CD14-positive monocyte (primary cell): ENCODE measurements around the gene TMEM151A. TPM values are rescaled to one million over a fixed set of nuclear protein-coding genes. Genes with fewer than 3 reads are reported as not detected.

Experiments
- DNase-seq, 3 donors: peaks; one replicate each; pipeline ENCODE4 v3.0.0-alpha.2; 2011 to 2022
- H2AFZ ChIP-seq: 2 replicates; pipeline ENCODE4 v1.6.0; 2012; ENCODE audit warnings: mild to moderate bottlenecking, low read depth, low read length, inconsistent platforms; ENCODE audit not compliant: insufficient read depth, poor library complexity, severe bottlenecking
- H3K27ac ChIP-seq, 2 donors: 1 replicate in 1 of 2; 2 replicates in 1 of 2; pipeline ENCODE4 v1.5.1; 2012 to 2013; ENCODE audit warnings: low read length in 2 of 2, control low read depth in 1 of 2, inconsistent platforms in 1 of 2, low read depth in 1 of 2, mild to moderate bottlenecking in 1 of 2
- H3K27me3 ChIP-seq, 2 donors: one replicate each; pipeline versions ENCODE4 v1.6.0 to v1.6.1; 2011 to 2013; ENCODE audit warnings: low read length in 2 of 2; ENCODE audit not compliant: control insufficient read depth in 2 of 2, insufficient read depth in 2 of 2
- H3K36me3 ChIP-seq, 2 donors: replicated peaks in 1 of 2; 1 replicate in 1 of 2; 2 replicates in 1 of 2; pipeline versions ENCODE4 v1.5.1 to v1.6.1; 2012 to 2013; ENCODE audit warnings: low read length in 2 of 2, control low read depth in 1 of 2, inconsistent platforms in 1 of 2, mild to moderate bottlenecking in 1 of 2; ENCODE audit not compliant: insufficient read depth in 2 of 2, control insufficient read depth in 1 of 2
- H3K4me1 ChIP-seq, 2 donors: 1 replicate in 1 of 2; 2 replicates in 1 of 2; pipeline versions ENCODE4 v1.5.1 to v1.6.1; 2012 to 2013; ENCODE audit warnings: low read length in 2 of 2, control low read depth in 1 of 2, inconsistent platforms in 1 of 2, mild to moderate bottlenecking in 1 of 2, moderate library complexity in 1 of 2; ENCODE audit not compliant: insufficient read depth in 2 of 2, control insufficient read depth in 1 of 2
- H3K4me2 ChIP-seq: replicated peaks from 2 replicates; pipeline ENCODE3; 2012; ENCODE audit warnings: low read length, moderate library complexity, mild to moderate bottlenecking; ENCODE audit not compliant: poor library complexity, severe bottlenecking; ENCODE audit errors: extremely low read depth
- H3K4me3 ChIP-seq, 3 experiments: fragments of 200-600 bp in 1 of 3; sonication (generic) in 1 of 3; replicated peaks in 1 of 3; 1 replicate in 2 of 3; 2 replicates in 1 of 3; pipeline ENCODE4 v1.5.1; 2011 to 2013; ENCODE audit warnings: low read length in 3 of 3, mild to moderate bottlenecking in 3 of 3, control low read depth in 2 of 3, low read depth in 2 of 3, inconsistent platforms in 1 of 3, moderate library complexity in 1 of 3
- H3K79me2 ChIP-seq: 2 replicates; pipeline ENCODE4 v1.6.0; 2012; ENCODE audit warnings: mild to moderate bottlenecking, control low read depth, inconsistent platforms, low read length, moderate library complexity; ENCODE audit not compliant: insufficient read depth
- H3K9ac ChIP-seq: 2 replicates; pipeline ENCODE4 v1.6.0; 2017; ENCODE audit warnings: low read length, mild to moderate bottlenecking; ENCODE audit not compliant: insufficient read depth, poor library complexity, severe bottlenecking
- H3K9me3 ChIP-seq, 2 donors: replicated peaks in 1 of 2; 1 replicate in 1 of 2; 2 replicates in 1 of 2; pipeline versions ENCODE4 v1.5.1 to v1.6.1; 2012 to 2013; ENCODE audit warnings: low read length in 2 of 2, control low read depth in 1 of 2; ENCODE audit not compliant: control insufficient read depth in 1 of 2, insufficient read depth in 1 of 2
- H4K20me1 ChIP-seq: 2 replicates; pipeline ENCODE4 v1.6.0; 2012; ENCODE audit warnings: mild to moderate bottlenecking, low read length, control low read depth, moderate library complexity; ENCODE audit not compliant: insufficient read depth
- H3K27ac Mint-ChIP-seq, 7 donors: one replicate each; pipeline ENCODE4 v1.8.0; 2020; ENCODE audit warnings: mild to moderate bottlenecking in 7 of 7, mixed read lengths in 7 of 7, moderate library complexity in 6 of 7, inconsistent platforms in 2 of 7
- H3K27me3 Mint-ChIP-seq, 3 donors: one replicate each; pipeline ENCODE4 v1.8.0; 2021 to 2022; ENCODE audit warnings: low read depth in 3 of 3, mild to moderate bottlenecking in 3 of 3, mixed read lengths in 3 of 3, moderate library complexity in 3 of 3, inconsistent platforms in 1 of 3
- H3K36me3 Mint-ChIP-seq, 2 donors: one replicate each; pipeline ENCODE4 v1.8.0; 2020; ENCODE audit warnings: mixed read lengths in 2 of 2, inconsistent platforms in 1 of 2, mild to moderate bottlenecking in 1 of 2
- H3K4me1 Mint-ChIP-seq: one replicate; pipeline ENCODE4 v1.8.0; 2020; ENCODE audit warnings: mild to moderate bottlenecking, mixed read lengths
- H3K4me3 Mint-ChIP-seq, 2 donors: one replicate each; pipeline ENCODE4 v1.8.0; 2020; ENCODE audit warnings: mild to moderate bottlenecking in 2 of 2, mixed read lengths in 2 of 2, moderate library complexity in 1 of 2
- H3K9me3 Mint-ChIP-seq, 7 donors: one replicate each; pipeline ENCODE4 v1.8.0; 2020 to 2022; ENCODE audit warnings: mixed read lengths in 7 of 7, mild to moderate bottlenecking in 6 of 7, moderate library complexity in 6 of 7, inconsistent platforms in 2 of 7
- CTCF ChIP-seq: fragments of 200-600 bp; IDR thresholded peaks from one replicate; pipeline ENCODE4 v1.8.0; 2022; ENCODE audit warnings: antibody characterized with exemption, mild to moderate bottlenecking
- WGBS: methylation state at CpG from one replicate; pipeline ENCODE4 v1.1.5; 2013; ENCODE audit warnings: missing lambda C conversion rate; ENCODE audit not compliant: insufficient coverage; 5-methylcytosine and 5-hydroxymethylcytosine counted together
- intact Hi-C, 2 donors: fragments of 100-400 bp; cut with micrococcal nuclease; formaldehyde crosslinking; loops; one replicate each; pipeline versions ENCODE4 v1.15.0 to v1.15.1; 2023
- polyA plus RNA-seq, 3 donors: library from polyadenylated mRNA; depleted of rRNA in 1 of 3; unstranded in 2 of 3; stranded (reverse) in 1 of 3; fragments of 300-500 nt in 2 of 3; fragments of >200 nt in 1 of 3; fragmentation: Illumina TruSeq in 2 of 3; gene quantifications; 1 replicate in 2 of 3; 2 replicates in 1 of 3; pipeline ENCODE4 v1.2.3, GENCODE V29; 2012 to 2021

Gene TMEM151A
- polyA plus RNA-seq, 3 donors: not detected

GRCh38 chr11:66293777-66294625 lies 2.3 kb downstream of the TMEM151A start:
- H3K27ac Mint-ChIP-seq: no peak overlapping the region

More at GRCh38 chr11:66293777-66294625, 2.3 kb downstream of the TMEM151A start:
- Histone ChIP-seq H3K4me2 (no peak overlapping the region), H3K79me2 (no peaks in the 10 kb centered on the region), H3K27me3 (peaks cover 24 to 49% of the 10 kb centered on the region in 2 donors), H4K20me1 (no peaks in the 10 kb centered on the region), H3K9me3 (peaks cover 0 to 11% of the 10 kb centered on the region in 2 donors), H3K36me3 (no peaks in the 10 kb centered on the region), H3K27ac (no peak overlapping the region), H3K4me3 (no peak overlapping the region), H2AFZ (no peak overlapping the region), H3K4me1 (peaks cover 17 to 22% of the 10 kb centered on the region in 2 donors), H3K9ac (no peak overlapping the region)
- DNase-seq: no peak
- peaks cover 4 to 7% of the 10 kb centered on the region in 2 donors for H3K36me3 Mint-ChIP-seq
- 79% methylated on average over 27 of the region's 30 CpGs for WGBS
- peak overlapping the region in 1 of 2 donors; percentile 2 for H3K4me3 Mint-ChIP-seq
- intact Hi-C loops: no loop called here
- H3K27me3 Mint-ChIP-seq: peaks cover 39 to 60% (median 42%) of the 10 kb centered on the region in 3 donors
- peaks cover 17% of the 10 kb centered on the region for H3K4me1 Mint-ChIP-seq
- peaks cover 0 to 7% (median 4%) of the 10 kb centered on the region in 7 donors for H3K9me3 Mint-ChIP-seq
- TF ChIP-seq CTCF: no peak
